GM13977 (cell line): ENCODE measurements around the gene STK11IP.

Source experiments
- DNase-seq: peaks from one replicate; pipeline ENCODE4 v3.0.0; 2012; ENCODE audit warnings: low spot score
- CTCF ChIP-seq: IDR thresholded peaks from 2 replicates; pipeline ENCODE4 v1.5.1; 2012; ENCODE audit warnings: mild to moderate bottlenecking, control low read depth; ENCODE audit not compliant: insufficient read depth; ENCODE audit errors: extremely low read depth, missing control alignments
- in situ Hi-C: fragments of 300-500 bp; cut with MboI; formaldehyde crosslinking; loops from one replicate; pipeline ENCODE4 v1.12.0; 2022; ENCODE audit warnings: low sequenced_read_pairs, low pct_unique_long_range_greater_than_20kb, mixed read lengths, inconsistent platforms; ENCODE audit not compliant: unreplicated experiment

STK11IP gene

GRCh38 chr2:219615894-219616293, 18.2 kb downstream of the STK11IP start:
- TF ChIP-seq CTCF, result no peak

GRCh38 chr2:219616550-219616949, 18.9 kb downstream of the STK11IP start:
- no peak for DNase-seq
- in situ Hi-C loops, result no loop called here
- no peak for TF ChIP-seq CTCF

More at GRCh38 chr2:219615894-219616293, 18.2 kb downstream of the STK11IP start:
- DNase-seq, result no peak
- in situ Hi-C loops, result no loop called here

DNA sequence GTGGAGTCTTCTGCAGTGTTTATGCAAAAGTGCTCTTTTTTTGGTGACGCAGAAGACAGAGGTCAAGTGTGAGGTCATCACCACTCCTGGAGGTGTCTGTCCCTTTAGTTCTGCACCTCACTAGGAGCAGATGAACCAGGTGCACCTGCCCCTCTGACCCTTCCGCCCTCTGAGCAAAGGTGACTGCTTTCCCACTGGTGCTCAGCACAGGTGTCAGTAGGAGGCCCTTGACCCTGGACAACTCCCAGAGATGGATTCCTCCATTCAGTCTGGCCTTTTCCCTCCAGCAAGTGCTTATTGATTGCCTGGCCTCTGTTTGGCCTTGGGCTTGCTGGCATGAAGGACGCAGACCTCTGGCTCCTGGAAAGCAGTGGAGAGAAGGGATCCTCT, 21.1 kb downstream of the STK11IP start:
- no peak for DNase-seq
- no peak for TF ChIP-seq CTCF
- in situ Hi-C loops, result no loop called here

DNA sequence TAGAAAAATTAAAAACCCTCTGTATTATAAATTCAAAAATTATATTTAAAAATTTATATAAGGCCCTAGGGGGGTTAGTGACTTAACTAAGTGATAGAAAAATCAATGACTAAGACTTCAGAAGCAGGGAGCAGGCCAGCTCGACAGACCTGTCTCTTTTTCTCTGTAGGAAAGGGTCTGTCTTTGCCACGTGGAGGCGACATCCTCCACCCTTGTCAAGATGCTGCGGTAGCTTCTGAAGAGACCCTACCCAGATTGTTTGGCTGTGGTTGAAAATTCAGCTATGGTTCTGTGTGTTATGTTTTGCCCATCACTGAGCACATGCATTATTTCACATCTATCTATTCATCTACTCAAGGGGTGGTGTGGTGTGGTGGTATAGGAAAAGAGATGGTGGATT, 21.6 kb downstream of the STK11IP start:
- TF ChIP-seq CTCF, result no peak
- DNase-seq, result no peak
- in situ Hi-C loops, result no loop called here

DNA sequence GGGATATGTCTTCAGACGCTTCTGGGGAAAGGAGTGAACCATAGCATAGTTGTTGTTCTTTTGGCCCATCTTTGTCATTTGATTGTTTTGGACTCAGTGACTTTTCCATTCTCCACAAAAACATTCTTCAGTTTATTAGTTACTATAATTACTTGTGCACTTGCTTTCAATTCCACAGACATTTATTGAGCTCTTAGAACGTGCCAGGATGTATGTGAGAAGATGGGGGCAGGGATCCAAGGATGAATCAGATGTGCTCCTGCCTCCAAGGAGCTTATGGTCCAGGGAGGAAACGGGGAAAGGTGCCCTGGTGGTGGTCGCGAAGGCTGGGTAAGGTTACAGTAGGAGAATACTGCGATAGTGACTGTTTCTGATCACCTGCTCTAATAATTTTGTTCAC, 22.9 kb downstream of the STK11IP start:
- TF ChIP-seq CTCF, result no peak
- DNase-seq, result no peak
- in situ Hi-C loops, result no loop called here

DNA sequence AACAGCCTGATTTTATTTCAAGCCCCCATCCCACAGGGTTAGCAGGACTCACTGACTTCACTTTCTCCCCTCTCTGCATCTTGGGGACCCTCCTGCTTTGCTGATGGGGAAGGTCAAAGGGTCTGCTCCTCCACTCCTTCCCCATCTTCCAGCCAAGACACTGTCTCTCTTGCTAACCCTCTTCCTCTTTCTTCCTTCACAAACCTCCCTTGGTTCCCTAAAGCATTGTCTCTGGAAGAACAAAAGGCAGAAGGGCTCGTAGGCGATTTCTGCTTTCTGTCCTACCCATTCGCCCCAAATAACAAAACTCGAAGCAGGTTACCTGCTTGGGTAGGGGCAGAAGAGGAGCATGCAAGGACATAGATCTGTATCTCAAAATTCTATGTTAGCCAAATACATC, 24.3 kb downstream of the STK11IP start:
- no peak for TF ChIP-seq CTCF
- DNase-seq, result no peak
- in situ Hi-C loops, result no loop called here

GRCh38 chr2:219622472-219622871, 24.8 kb downstream of the STK11IP start:
- in situ Hi-C loops, result no loop called here
- no peak for DNase-seq
- TF ChIP-seq CTCF, result no peak
